B cell (primary cell): ENCODE data around the gene NFAT5. TPM values are rescaled to one million over a fixed set of nuclear protein-coding genes. Genes with fewer than 3 reads are reported as not detected.
A peak's percentile ranks its signal among the peaks of the same experiment; 100 is the strongest.

Source experiments
- ATAC-seq: fragments of 200-7000 bp; cut with Tn5 transposase; one replicate; pipeline ENCODE4 v1.10.0; 2021; ENCODE audit warnings: low read depth, mild to moderate bottlenecking, moderate number of reproducible peaks, moderate library complexity
- CTCF ChIA-PET: fragments of 350-600 bp; sonication (Branson Sonifier 250); formaldehyde crosslinking; loops from one replicate; lab custom pipeline; 2021; ENCODE audit warnings: antibody characterized with exemption, inconsistent platforms; lab: Charles Lee
- POLR2A ChIA-PET: fragments of 350-600 bp; sonication (Branson Sonifier 250); formaldehyde crosslinking; loops from one replicate; lab custom pipeline; 2021; ENCODE audit warnings: antibody characterized with exemption; lab: Charles Lee
- DNase-seq: peaks from one replicate; pipeline ENCODE4 v3.0.0; 2013
- H2AFZ ChIP-seq: 2 replicates; pipeline ENCODE4 v1.6.1; 2012; ENCODE audit warnings: mild to moderate bottlenecking, low read depth, low read length; ENCODE audit not compliant: insufficient read depth, poor library complexity, severe bottlenecking
- H3K27ac ChIP-seq, 2 donors: 1 replicate in 1 of 2; 2 replicates in 1 of 2; pipeline ENCODE4 v1.5.1; 2012 to 2013; ENCODE audit warnings: low read length in 2 of 2, mild to moderate bottlenecking in 2 of 2, moderate library complexity in 1 of 2
- H3K27me3 ChIP-seq, 4 experiments: fragments of 200-600 bp in 1 of 4; sonication (generic) in 1 of 4; replicated peaks in 1 of 4; 1 replicate in 2 of 4; 2 replicates in 2 of 4; pipeline versions ENCODE4 v1.6.1 to v1.7.0; 2013 to 2016; ENCODE audit warnings: low read length in 3 of 4, mild to moderate bottlenecking in 2 of 4, mixed read lengths in 1 of 4, moderate library complexity in 1 of 4; ENCODE audit not compliant: insufficient read depth in 4 of 4, control insufficient read depth in 3 of 4; ENCODE audit errors: control extremely low read depth in 1 of 4
- H3K36me3 ChIP-seq, 2 experiments: replicated peaks in 1 of 2; 1 replicate in 1 of 2; 2 replicates in 1 of 2; pipeline versions ENCODE4 v1.6.1 to v1.7.1; 2013; ENCODE audit warnings: low read length in 1 of 2; ENCODE audit not compliant: insufficient read depth in 2 of 2, control insufficient read depth in 1 of 2; ENCODE audit errors: control extremely low read depth in 1 of 2, extremely low read depth in 1 of 2
- H3K4me1 ChIP-seq, 2 donors: fragments of 200-600 bp in 1 of 2; sonication (generic) in 1 of 2; 1 replicate in 1 of 2; 2 replicates in 1 of 2; pipeline versions ENCODE4 v1.5.1 to v1.6.1; 2013 to 2017; ENCODE audit warnings: low read length in 2 of 2; ENCODE audit not compliant: control insufficient read depth in 2 of 2, insufficient read depth in 2 of 2
- H3K4me2 ChIP-seq: replicated peaks from 2 replicates; pipeline ENCODE3; 2012; ENCODE audit warnings: mild to moderate bottlenecking, low read depth, low read length; ENCODE audit not compliant: poor library complexity, severe bottlenecking
- H3K4me3 ChIP-seq, 5 experiments: fragments of 200-600 bp in 1 of 5; sonication (generic) in 1 of 5; 1 replicate in 3 of 5; 2 replicates in 2 of 5; pipeline versions ENCODE4 v1.5.1 to v1.7.0; 2011 to 2016; ENCODE audit warnings: low read length in 4 of 5, mild to moderate bottlenecking in 4 of 5, low read depth in 2 of 5, control low read depth in 1 of 5, moderate library complexity in 1 of 5; ENCODE audit not compliant: insufficient read depth in 1 of 5; ENCODE audit errors: control extremely low read depth in 1 of 5, extremely low read depth in 1 of 5
- H3K79me2 ChIP-seq: fragments of 200-600 bp; sonication (generic); one replicate; pipeline ENCODE4 v1.6.0; 2016; ENCODE audit warnings: low read length; ENCODE audit not compliant: control insufficient read depth, insufficient read depth
- H3K9ac ChIP-seq: fragments of 200-600 bp; sonication (generic); 2 replicates; pipeline ENCODE4 v1.6.1; 2017; ENCODE audit warnings: mild to moderate bottlenecking, low read length, moderate library complexity
- H3K9me3 ChIP-seq, 3 donors: one replicate each; pipeline versions ENCODE4 v1.6.1 to v1.7.1; 2013; ENCODE audit warnings: low read length in 2 of 3; ENCODE audit not compliant: control insufficient read depth in 2 of 3, insufficient read depth in 1 of 3; ENCODE audit errors: control extremely low read depth in 1 of 3
- H4K20me1 ChIP-seq: 2 replicates; pipeline ENCODE4 v1.6.0; 2012; ENCODE audit warnings: mild to moderate bottlenecking, low read length; ENCODE audit not compliant: insufficient read depth, control insufficient read depth, poor library complexity, severe bottlenecking
- H3K27ac Mint-ChIP-seq: one replicate; pipeline ENCODE4 v1.8.0; 2021; ENCODE audit warnings: mixed read lengths
- H3K27me3 Mint-ChIP-seq: one replicate; pipeline ENCODE4 v1.8.0; 2021; ENCODE audit warnings: mixed read lengths
- H3K4me1 Mint-ChIP-seq: one replicate; pipeline ENCODE4 v1.8.0; 2021; ENCODE audit warnings: mixed read lengths
- H3K4me3 Mint-ChIP-seq: one replicate; pipeline ENCODE4 v1.8.0; 2021; ENCODE audit warnings: mixed read lengths
- H3K9me3 Mint-ChIP-seq: one replicate; pipeline ENCODE4 v1.8.0; 2022; ENCODE audit warnings: mixed read lengths; ENCODE audit not compliant: insufficient read depth
- CTCF ChIP-seq: fragments of 200-600 bp; IDR thresholded peaks from one replicate; pipeline ENCODE4 v1.8.0; 2022; ENCODE audit warnings: antibody characterized with exemption, mild to moderate bottlenecking
- EZH2 ChIP-seq: IDR thresholded peaks from 2 replicates; pipeline ENCODE4 v1.6.1; 2012; ENCODE audit warnings: borderline replicate concordance, low read depth, mild to moderate bottlenecking, moderate library complexity, low read length; ENCODE audit not compliant: insufficient read depth, poor library complexity, severe bottlenecking
- WGBS: methylation state at CpG from one replicate; pipeline ENCODE4 v1.1.5; 2013; ENCODE audit warnings: missing lambda C conversion rate; ENCODE audit not compliant: insufficient coverage; 5-methylcytosine and 5-hydroxymethylcytosine counted together
- intact Hi-C: fragments of 100-400 bp; cut with micrococcal nuclease; formaldehyde crosslinking; loops from one replicate; pipeline ENCODE4 v1.10.0; 2022
- polyA plus RNA-seq: library from polyadenylated mRNA; depleted of rRNA; stranded (reverse); fragments of >200 nt; gene quantifications from 2 replicates; pipeline ENCODE4 v1.2.3, GENCODE V29; 2012
- total RNA-seq, 2 donors: library from RNA; stranded (reverse); fragments of 120-200 nt in 1 of 2; gene quantifications; 1 replicate in 1 of 2; 2 replicates in 1 of 2; pipeline versions ENCODE4 v1.2.3 to v1.2.4, GENCODE V29; 2013 to 2022

Gene NFAT5
- total and polyA plus RNA-seq, 2 donors (not counting 1 experiment from before 2014, with no cell fraction given) = 6.3 to 50.0 TPM

- intact Hi-C loops = loop anchor here (1.0 to 10.0 kb wide), 5 partner anchors 168 to 379 kb away; partner anchors contain the start of genes COG8, NIP7, PDF and SNTB2
Observed at GRCh38 chr16:69563605-69564580, 1.9 kb upstream of the NFAT5 start.

More at GRCh38 chr16:69563605-69564580, 1.9 kb upstream of the NFAT5 start:
- H3K4me1 Mint-ChIP-seq = peaks cover 39% of the 10 kb centered on the region
- Histone ChIP-seq H3K79me2 (peaks cover 31% of the 10 kb centered on the region), H3K27me3 (no peaks in the 10 kb centered on the region), H3K9me3 (no peaks in the 10 kb centered on the region), H4K20me1 (no peaks in the 10 kb centered on the region), H3K4me2 (peak overlapping the region; percentile 78), H3K27ac (peak overlapping the region; percentile 87 to 95), H3K4me3 (peak overlapping the region in 4 of 5 experiments; percentile 63 to 88 (median 76)), H3K9ac (peak overlapping the region; percentile 90), H3K4me1 (peaks cover 32 to 33% of the 10 kb centered on the region in 2 donors), H3K36me3 (peaks cover 0 to 2% of the 10 kb centered on the region in 2 experiments), H2AFZ (peak overlapping the region; percentile 84)
- ATAC-seq (peak; percentile 35), DNase-seq (peak; percentile 90)
- no peaks in the 10 kb centered on the region for H3K9me3 Mint-ChIP-seq
- H3K4me3 Mint-ChIP-seq = peak overlapping the region; percentile 82
- WGBS = 51% methylated on average over 5 of the region's 13 CpGs
- no peaks in the 10 kb centered on the region for H3K27me3 Mint-ChIP-seq
- TF ChIP-seq EZH2 = no peak
- no peak for TF ChIP-seq CTCF
- ChIA-PET POLR2A (interaction anchor here (0.7 to 0.8 kb wide), 2 partner anchors 95 to 139 kb away, joined by 3 read pairs; partner anchors contain the start of gene CYB5B), CTCF (interaction anchor here (0.6 to 2.1 kb wide), 5 partner anchors 45 to 190 kb away, joined by 3 to 16 read pairs (median 3); partner anchors contain the start of gene NOB1)
- peak overlapping the region; percentile 95 for H3K27ac Mint-ChIP-seq
